Measurements from ENCODE around the gene FFAR3. TPM values are rescaled to one million over a fixed set of nuclear protein-coding genes. Genes with fewer than 3 reads are reported as not detected.
"Not testable (repeated sequence)": the region's sequence is repeated elsewhere in the genome, so short reads cannot be mapped to it uniquely, and the experiment has no call there.

The FFAR3 gene
- total RNA-seq, 3 donors from 2014 or later, result 0.16 to 0.33 TPM; not detected in 1

DNA sequence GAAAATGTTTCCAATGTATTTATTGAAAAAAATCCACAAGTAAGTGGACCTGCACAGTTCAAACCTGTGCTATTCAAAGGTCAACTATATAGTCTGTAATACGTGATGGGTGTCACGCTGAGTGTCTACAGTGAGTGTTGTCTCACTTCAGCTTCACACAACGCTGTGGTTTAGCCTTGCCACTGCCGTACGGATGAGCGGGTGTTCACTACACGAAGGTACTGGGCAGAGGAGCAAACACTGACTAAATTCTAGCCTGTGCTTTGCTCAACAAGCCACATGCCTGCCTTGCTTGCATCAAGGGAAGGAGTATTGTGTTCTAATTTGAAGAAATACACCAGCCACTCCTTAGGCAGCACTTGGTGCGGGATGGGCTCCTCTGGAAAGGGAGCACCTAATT lies 3.4 kb upstream of the FFAR3 start:
- Histone ChIP-seq H3K27me3 (no peaks in the 10 kb centered on the region), H3K27ac (no peak overlapping the region), H3K4me1 (no peaks in the 10 kb centered on the region), H3K36me3 (no peaks in the 10 kb centered on the region), H3K9me3 (no peaks in the 10 kb centered on the region), H3K4me3 (no peak overlapping the region)
- TF ChIP-seq POLR2AphosphoS5 (IDR thresholded peaks at IDR 0.05), result no peak
- TF ChIP-seq, protein P1, sequence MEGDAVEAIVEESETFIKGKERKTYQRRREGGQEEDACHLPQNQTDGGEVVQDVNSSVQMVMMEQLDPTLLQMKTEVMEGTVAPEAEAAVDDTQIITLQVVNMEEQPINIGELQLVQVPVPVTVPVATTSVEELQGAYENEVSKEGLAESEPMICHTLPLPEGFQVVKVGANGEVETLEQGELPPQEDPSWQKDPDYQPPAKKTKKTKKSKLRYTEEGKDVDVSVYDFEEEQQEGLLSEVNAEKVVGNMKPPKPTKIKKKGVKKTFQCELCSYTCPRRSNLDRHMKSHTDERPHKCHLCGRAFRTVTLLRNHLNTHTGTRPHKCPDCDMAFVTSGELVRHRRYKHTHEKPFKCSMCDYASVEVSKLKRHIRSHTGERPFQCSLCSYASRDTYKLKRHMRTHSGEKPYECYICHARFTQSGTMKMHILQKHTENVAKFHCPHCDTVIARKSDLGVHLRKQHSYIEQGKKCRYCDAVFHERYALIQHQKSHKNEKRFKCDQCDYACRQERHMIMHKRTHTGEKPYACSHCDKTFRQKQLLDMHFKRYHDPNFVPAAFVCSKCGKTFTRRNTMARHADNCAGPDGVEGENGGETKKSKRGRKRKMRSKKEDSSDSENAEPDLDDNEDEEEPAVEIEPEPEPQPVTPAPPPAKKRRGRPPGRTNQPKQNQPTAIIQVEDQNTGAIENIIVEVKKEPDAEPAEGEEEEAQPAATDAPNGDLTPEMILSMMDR (IDR thresholded peaks at IDR 0.05), result no peak
- intact Hi-C loops (cut with DNase I; ENCODE audit: low total_unique reads), result no loop called here
- DNase-seq (ENCODE audit: low spot score in 2 of 2), result peak in 1 of 2 donors; percentile 2

DNA sequence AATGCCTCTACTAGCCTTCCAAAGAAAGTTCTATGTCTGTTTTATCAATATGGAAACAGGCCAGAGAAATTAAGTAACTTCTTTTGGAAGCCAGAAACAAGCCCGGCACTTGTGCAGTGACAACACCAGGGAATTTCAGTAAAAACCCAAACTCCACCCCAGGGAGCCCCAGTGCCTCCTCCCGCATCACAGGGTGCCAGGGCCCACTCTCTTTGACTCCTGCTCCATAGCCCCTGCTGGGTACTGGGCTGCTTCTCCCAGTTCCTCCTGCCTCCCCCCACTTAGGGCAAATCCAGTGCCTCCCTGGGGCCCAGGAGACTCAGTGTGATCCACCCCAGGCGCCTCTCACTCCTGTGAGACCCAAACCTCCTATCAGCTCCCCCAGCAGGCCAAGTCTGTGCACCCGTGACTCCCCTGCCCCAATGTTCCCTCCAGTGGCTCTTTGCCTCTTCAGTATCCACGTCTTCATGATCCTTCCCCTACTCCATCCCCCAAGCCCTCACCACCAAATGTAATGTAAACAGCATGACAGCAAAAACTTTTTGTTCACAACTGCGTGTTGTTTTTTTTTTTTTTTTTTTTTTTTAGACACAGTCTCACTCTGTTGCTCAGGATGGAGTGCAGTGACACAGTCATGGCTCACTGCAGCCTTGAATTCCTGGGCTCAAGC lies 2.3 kb upstream of the FFAR3 start:
- Histone ChIP-seq H3K27ac (no peak overlapping the region), H3K27me3 (no peaks in the 10 kb centered on the region), H3K36me3 (no peaks in the 10 kb centered on the region), H3K9me3 (no peaks in the 10 kb centered on the region), H3K4me1 (no peaks in the 10 kb centered on the region), H3K4me3 (no peak overlapping the region)
- intact Hi-C loops (cut with DNase I; ENCODE audit: low total_unique reads), result no loop called here
- TF ChIP-seq POLR2A (IDR thresholded peaks at IDR 0.05) (no peak), POLR2AphosphoS5 (IDR thresholded peaks at IDR 0.05) (no peak)
- peak in 1 of 2 donors; percentile 14 for DNase-seq (ENCODE audit: low spot score in 2 of 2)

DNA sequence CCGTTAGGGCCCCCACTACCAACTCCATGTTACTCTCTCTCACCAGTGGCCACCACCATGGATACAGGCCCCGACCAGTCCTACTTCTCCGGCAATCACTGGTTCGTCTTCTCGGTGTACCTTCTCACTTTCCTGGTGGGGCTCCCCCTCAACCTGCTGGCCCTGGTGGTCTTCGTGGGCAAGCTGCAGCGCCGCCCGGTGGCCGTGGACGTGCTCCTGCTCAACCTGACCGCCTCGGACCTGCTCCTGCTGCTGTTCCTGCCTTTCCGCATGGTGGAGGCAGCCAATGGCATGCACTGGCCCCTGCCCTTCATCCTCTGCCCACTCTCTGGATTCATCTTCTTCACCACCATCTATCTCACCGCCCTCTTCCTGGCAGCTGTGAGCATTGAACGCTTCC lies 574 bp downstream of the FFAR3 start:
- H3K27me3 ChIP-seq; intact Hi-C loops (cut with DNase I; ENCODE audit: low total_unique reads); DNase-seq (ENCODE audit: low spot score in 2 of 2); H3K9me3 ChIP-seq; H3K4me3 ChIP-seq; H3K36me3 ChIP-seq; H3K4me1 ChIP-seq; H3K27ac ChIP-seq: not testable (repeated sequence)

DNA sequence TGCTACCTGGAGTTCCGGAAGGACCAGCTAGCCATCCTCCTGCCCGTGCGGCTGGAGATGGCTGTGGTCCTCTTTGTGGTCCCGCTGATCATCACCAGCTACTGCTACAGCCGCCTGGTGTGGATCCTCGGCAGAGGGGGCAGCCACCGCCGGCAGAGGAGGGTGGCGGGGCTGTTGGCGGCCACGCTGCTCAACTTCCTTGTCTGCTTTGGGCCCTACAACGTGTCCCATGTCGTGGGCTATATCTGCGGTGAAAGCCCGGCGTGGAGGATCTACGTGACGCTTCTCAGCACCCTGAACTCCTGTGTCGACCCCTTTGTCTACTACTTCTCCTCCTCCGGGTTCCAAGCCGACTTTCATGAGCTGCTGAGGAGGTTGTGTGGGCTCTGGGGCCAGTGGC lies 1.1 kb downstream of the FFAR3 start:
- H3K4me3 ChIP-seq; H3K27ac ChIP-seq; H3K36me3 ChIP-seq; H3K27me3 ChIP-seq; intact Hi-C loops (cut with DNase I; ENCODE audit: low total_unique reads); H3K4me1 ChIP-seq; H3K9me3 ChIP-seq: not testable (repeated sequence)
- peak in 1 of 2 donors; percentile 40 for DNase-seq (ENCODE audit: low spot score in 2 of 2)

DNA sequence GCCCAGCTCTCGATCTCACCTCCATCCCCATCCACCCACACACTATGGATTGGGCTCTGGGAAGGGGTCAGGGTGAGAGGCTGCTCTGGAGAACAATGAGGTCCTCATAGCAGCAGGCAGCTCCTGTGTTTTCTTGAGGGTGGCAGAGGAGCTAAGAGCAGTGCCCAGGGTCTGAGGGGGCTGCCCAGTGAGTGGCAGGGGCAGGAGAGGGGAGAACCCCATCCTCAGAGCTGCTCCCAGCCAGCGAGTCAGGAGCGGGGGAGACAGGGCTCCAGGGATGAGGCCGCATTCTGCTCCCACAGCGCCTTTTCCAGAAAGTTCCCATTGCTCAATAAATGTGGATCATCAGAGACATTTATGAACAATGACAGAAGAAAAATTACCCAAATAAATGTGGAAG lies 1.8 kb downstream of the FFAR3 start:
- intact Hi-C loops (cut with DNase I; ENCODE audit: low total_unique reads); H3K4me3 ChIP-seq; H3K36me3 ChIP-seq; H3K9me3 ChIP-seq; H3K27ac ChIP-seq; H3K27me3 ChIP-seq; H3K4me1 ChIP-seq; DNase-seq (ENCODE audit: low spot score in 2 of 2): not testable (repeated sequence)

DNA sequence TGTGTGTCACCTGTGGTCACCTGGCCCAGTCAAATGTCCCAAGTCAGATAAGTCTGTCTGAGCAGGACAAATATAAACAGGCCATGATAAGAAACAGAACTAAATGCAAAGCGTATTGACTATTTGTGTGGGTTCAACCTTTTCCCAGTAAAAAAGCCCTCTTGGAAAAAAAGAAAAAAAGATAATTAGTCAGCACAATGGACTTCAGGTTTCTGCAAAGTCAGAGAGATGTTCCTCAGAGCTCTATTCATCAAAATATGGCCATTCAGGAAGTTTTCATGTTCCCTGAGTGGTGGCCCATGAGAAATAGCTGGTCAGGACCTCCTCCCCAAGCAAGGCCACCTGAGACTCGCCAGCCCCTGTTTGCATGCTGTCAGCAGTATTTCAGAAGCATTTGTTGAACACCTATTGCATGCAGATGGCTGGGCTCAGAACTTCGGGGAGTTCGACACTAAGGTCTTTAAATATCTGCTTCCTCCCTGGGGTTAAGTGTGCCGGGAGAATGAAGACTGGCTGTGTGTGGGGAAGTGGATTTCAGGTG lies 2.7 kb downstream of the FFAR3 start:
- TF ChIP-seq, protein P1 (IDR thresholded peaks at IDR 0.05), result no peak
- TF ChIP-seq POLR2A (IDR thresholded peaks at IDR 0.05), result no peak
- TF ChIP-seq POLR2AphosphoS5 (IDR thresholded peaks at IDR 0.05), result no peak
- peak in 1 of 2 donors; percentile 31 for DNase-seq (ENCODE audit: low spot score in 2 of 2)
- H3K36me3 ChIP-seq, result no peaks in the 10 kb centered on the region
- no peaks in the 10 kb centered on the region for H3K9me3 ChIP-seq
- H3K4me3 ChIP-seq, result no peak overlapping the region
- H3K27ac ChIP-seq, result no peak overlapping the region
- no peaks in the 10 kb centered on the region for H3K4me1 ChIP-seq
- intact Hi-C loops (cut with DNase I; ENCODE audit: low total_unique reads), result no loop called here
- peaks cover 0 to 3% of the 10 kb centered on the region in 2 donors for H3K27me3 ChIP-seq

DNA sequence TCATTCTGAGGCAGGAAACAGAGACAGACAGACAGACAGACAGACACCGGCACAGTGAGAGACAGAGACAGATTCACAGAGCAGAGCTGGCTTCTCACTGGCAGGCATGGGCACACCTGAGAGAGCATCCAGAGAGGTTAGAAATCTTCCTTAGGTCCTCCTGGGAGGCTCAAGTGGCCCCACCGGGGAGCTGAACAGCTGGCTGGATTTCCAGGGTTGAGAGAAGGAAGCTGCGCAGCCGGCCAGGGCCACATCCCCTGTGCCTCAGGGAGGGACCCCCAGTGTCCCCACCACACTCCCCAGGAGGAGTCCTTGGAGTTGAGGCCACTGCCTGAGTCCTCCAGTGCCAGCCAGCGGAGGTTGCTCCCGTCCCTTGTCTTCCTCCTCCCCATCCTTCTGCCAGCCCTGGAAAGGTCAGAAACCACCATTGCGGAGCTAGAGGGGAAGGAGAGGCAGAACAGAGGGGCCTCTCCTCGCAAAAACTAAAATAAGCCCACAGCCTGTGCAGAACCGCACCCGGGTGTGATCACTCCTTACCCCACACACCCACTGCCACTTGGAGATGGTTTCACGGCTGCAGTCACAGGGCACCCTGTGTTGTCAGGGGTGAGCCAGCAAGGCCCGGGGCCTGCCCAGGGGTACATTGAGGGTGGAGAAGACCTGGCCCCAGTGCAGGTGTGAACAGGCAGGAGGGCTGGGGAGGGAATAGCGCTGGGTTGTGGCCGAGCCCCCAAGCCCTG lies 4.2 kb downstream of the FFAR3 start:
- intact Hi-C loops (cut with DNase I; ENCODE audit: low total_unique reads), result no loop called here
- TF ChIP-seq POLR2A (IDR thresholded peaks at IDR 0.05), result no peak
- TF ChIP-seq, protein P1 (IDR thresholded peaks at IDR 0.05), result no peak
- no peak for TF ChIP-seq POLR2AphosphoS5 (IDR thresholded peaks at IDR 0.05)
- peak in 1 of 2 donors; percentile 30 for DNase-seq (ENCODE audit: low spot score in 2 of 2)

More for the DNA sequence above, 4.2 kb downstream of the FFAR3 start:
- Histone ChIP-seq H3K9me3 (no peaks in the 10 kb centered on the region), H3K27ac (no peak overlapping the region), H3K36me3 (no peaks in the 10 kb centered on the region), H3K27me3 (peaks cover 0 to 3% of the 10 kb centered on the region in 2 donors), H3K4me1 (no peaks in the 10 kb centered on the region), H3K4me3 (no peak overlapping the region)
